ENCODE results near the gene RAMP3. TPM values are rescaled to one million over a fixed set of nuclear protein-coding genes. Genes with fewer than 3 reads are reported as not detected.
"Not testable (repeated sequence)": the region's sequence is repeated elsewhere in the genome, so short reads cannot be mapped to it uniquely, and the experiment has no call there.

Gene RAMP3
- total and polyA plus RNA-seq, 5 experiments from 2014 or later = not detected

GRCh38 chr7:45197461-45197860, 39.9 kb downstream of the RAMP3 start:
- Mint-ChIP-seq H3K27me3 (peaks cover 2 to 18% (median 9%) of the 10 kb centered on the region in 5 donors), H3K4me3 (no peak overlapping the region), H3K27ac (no peak overlapping the region), H3K36me3 (no peaks in the 10 kb centered on the region), H3K9me3 (no peaks in the 10 kb centered on the region), H3K4me1 (peaks cover 0 to 2% (median 0%) of the 10 kb centered on the region in 4 donors)
- no peak for DNase-seq
- ATAC-seq = no peak
- POLR2A ChIA-PET = no interaction called here

GRCh38 chr7:45198986-45199385, 41.4 kb downstream of the RAMP3 start:
- H3K36me3 Mint-ChIP-seq = no peaks in the 10 kb centered on the region
- H3K27me3 Mint-ChIP-seq = peaks cover 0 to 15% (median 9%) of the 10 kb centered on the region in 5 donors
- DNase-seq (no peak), ATAC-seq (no peak)
- peaks cover 0 to 5% (median 2%) of the 10 kb centered on the region in 4 donors for H3K4me1 Mint-ChIP-seq
- H3K9me3 Mint-ChIP-seq = no peaks in the 10 kb centered on the region
- no peak overlapping the region for H3K4me3 Mint-ChIP-seq
- POLR2A ChIA-PET = no interaction called here
- no peak overlapping the region for H3K27ac Mint-ChIP-seq

- H3K9me3 Mint-ChIP-seq = no peaks in the 10 kb centered on the region
- H3K4me3 Mint-ChIP-seq = no peak overlapping the region
- H3K27me3 Mint-ChIP-seq = peaks cover 0 to 15% (median 8%) of the 10 kb centered on the region in 5 donors
- peaks cover 0 to 10% (median 4%) of the 10 kb centered on the region in 4 donors for H3K4me1 Mint-ChIP-seq
- ATAC-seq (no peak), DNase-seq (no peak)
- POLR2A ChIA-PET = no interaction called here
- H3K27ac Mint-ChIP-seq = no peak overlapping the region
- no peaks in the 10 kb centered on the region for H3K36me3 Mint-ChIP-seq
These were observed 41.9 kb downstream of the RAMP3 start for GRCh38 chr7:45199506-45199905.

- H3K9me3 Mint-ChIP-seq = no peaks in the 10 kb centered on the region
- H3K27ac Mint-ChIP-seq = no peak overlapping the region
- POLR2A ChIA-PET = no interaction called here
These were observed 45.0 kb downstream of the RAMP3 start for GRCh38 chr7:45202625-45203024.

GRCh38 chr7:45203036-45203435, 45.4 kb downstream of the RAMP3 start:
- peaks cover 0 to 22% (median 7%) of the 10 kb centered on the region in 4 donors for H3K4me1 Mint-ChIP-seq
- DNase-seq (no peak), ATAC-seq (no peak)
- POLR2A ChIA-PET = no interaction called here
- H3K9me3 Mint-ChIP-seq = no peaks in the 10 kb centered on the region
- no peak overlapping the region for H3K27ac Mint-ChIP-seq
- H3K36me3 Mint-ChIP-seq = no peaks in the 10 kb centered on the region
- peaks cover 1 to 9% (median 3%) of the 10 kb centered on the region in 5 donors for H3K27me3 Mint-ChIP-seq
- H3K4me3 Mint-ChIP-seq = no peak overlapping the region

More at GRCh38 chr7:45202625-45203024, 45.0 kb downstream of the RAMP3 start:
- Mint-ChIP-seq H3K4me3 (no peak overlapping the region), H3K36me3 (no peaks in the 10 kb centered on the region), H3K27me3 (peaks cover 1 to 8% (median 3%) of the 10 kb centered on the region in 5 donors), H3K4me1 (peaks cover 0 to 22% (median 7%) of the 10 kb centered on the region in 4 donors)
- no peak for ATAC-seq
- no peak for DNase-seq

- H3K27me3 Mint-ChIP-seq = peaks cover 1 to 13% (median 5%) of the 10 kb centered on the region in 5 donors
- H3K27ac Mint-ChIP-seq = no peak overlapping the region
- POLR2A ChIA-PET = no interaction called here
- ATAC-seq = no peak
- H3K4me1 Mint-ChIP-seq = peaks cover 0 to 22% (median 7%) of the 10 kb centered on the region in 4 donors
- DNase-seq = no peak
- no peaks in the 10 kb centered on the region for H3K9me3 Mint-ChIP-seq
- no peak overlapping the region for H3K4me3 Mint-ChIP-seq
- H3K36me3 Mint-ChIP-seq = no peaks in the 10 kb centered on the region
These were observed 45.9 kb downstream of the RAMP3 start for GRCh38 chr7:45203459-45203858.

GRCh38 chr7:45203936-45204445, 46.4 kb downstream of the RAMP3 start:
- H3K4me3 Mint-ChIP-seq = no peak overlapping the region
- ATAC-seq = no peak
- POLR2A ChIA-PET = no interaction called here
- H3K36me3 Mint-ChIP-seq = no peaks in the 10 kb centered on the region
- no peak overlapping the region for H3K27ac Mint-ChIP-seq
- peaks cover 0 to 22% (median 7%) of the 10 kb centered on the region in 4 donors for H3K4me1 Mint-ChIP-seq
- no peaks in the 10 kb centered on the region for H3K9me3 Mint-ChIP-seq
- peaks cover 5 to 18% (median 9%) of the 10 kb centered on the region in 5 donors for H3K27me3 Mint-ChIP-seq
- DNase-seq = no peak

- H3K27me3 Mint-ChIP-seq = peaks cover 11 to 36% (median 13%) of the 10 kb centered on the region in 5 donors
- H3K4me3 Mint-ChIP-seq = not testable (repeated sequence)
These were observed 48.7 kb downstream of the RAMP3 start for GRCh38 chr7:45206266-45206665.

GRCh38 chr7:45209909-45210308, 52.3 kb downstream of the RAMP3 start:
- H3K27ac Mint-ChIP-seq, H3K9me3 Mint-ChIP-seq, DNase-seq, POLR2A ChIA-PET, H3K4me1 Mint-ChIP-seq, H3K4me3 Mint-ChIP-seq, ATAC-seq, H3K36me3 Mint-ChIP-seq: not testable (repeated sequence)
- peaks cover 21 to 67% (median 30%) of the 10 kb centered on the region in 5 donors for H3K27me3 Mint-ChIP-seq

More at GRCh38 chr7:45206266-45206665, 48.7 kb downstream of the RAMP3 start:
- peak overlapping the region in 1 of 10 donors; percentile 33 for H3K27ac Mint-ChIP-seq
- H3K9me3 Mint-ChIP-seq, ATAC-seq, DNase-seq, H3K36me3 Mint-ChIP-seq, POLR2A ChIA-PET: not testable (repeated sequence)
- peaks cover 0 to 22% (median 6%) of the 10 kb centered on the region in 4 donors for H3K4me1 Mint-ChIP-seq

GRCh38 chr7:45211066-45211465, 53.5 kb downstream of the RAMP3 start:
- Mint-ChIP-seq H3K9me3 (no peaks in the 10 kb centered on the region), H3K4me1 (peaks cover 0 to 2% (median under 1%) of the 10 kb centered on the region in 4 donors), H3K27me3 (peaks cover 23 to 72% (median 35%) of the 10 kb centered on the region in 5 donors), H3K4me3 (no peak overlapping the region), H3K36me3 (no peaks in the 10 kb centered on the region), H3K27ac (no peak overlapping the region)
- no peak for ATAC-seq
- no peak for DNase-seq
- POLR2A ChIA-PET = no interaction called here

- Mint-ChIP-seq H3K9me3 (no peaks in the 10 kb centered on the region), H3K36me3 (no peaks in the 10 kb centered on the region), H3K4me3 (peak overlapping the region in 1 of 10 donors; percentile 47), H3K4me1 (peaks cover 0 to 2% (median 0%) of the 10 kb centered on the region in 4 donors), H3K27me3 (peaks cover 23 to 71% (median 35%) of the 10 kb centered on the region in 5 donors), H3K27ac (no peak overlapping the region)
- POLR2A ChIA-PET = no interaction called here
- DNase-seq = no peak
- no peak for ATAC-seq
These were observed 54.4 kb downstream of the RAMP3 start for GRCh38 chr7:45211958-45212357.

- H3K27me3 Mint-ChIP-seq = peaks cover 25 to 70% (median 35%) of the 10 kb centered on the region in 5 donors
- no peaks in the 10 kb centered on the region for H3K36me3 Mint-ChIP-seq
- POLR2A ChIA-PET = no interaction called here
- no peak for ATAC-seq
- H3K9me3 Mint-ChIP-seq = no peaks in the 10 kb centered on the region
- H3K4me3 Mint-ChIP-seq = no peak overlapping the region
- H3K27ac Mint-ChIP-seq = no peak overlapping the region
- peaks cover 0 to 2% (median 0%) of the 10 kb centered on the region in 4 donors for H3K4me1 Mint-ChIP-seq
- DNase-seq = no peak
These were observed 55.0 kb downstream of the RAMP3 start for GRCh38 chr7:45212606-45213005.

- DNase-seq = no peak
- no peak for ATAC-seq
- no peaks in the 10 kb centered on the region for H3K9me3 Mint-ChIP-seq
- H3K4me3 Mint-ChIP-seq = no peak overlapping the region
- H3K27ac Mint-ChIP-seq = no peak overlapping the region
- H3K36me3 Mint-ChIP-seq = no peaks in the 10 kb centered on the region
- POLR2A ChIA-PET = no interaction called here
- peaks cover 15 to 69% (median 34%) of the 10 kb centered on the region in 5 donors for H3K27me3 Mint-ChIP-seq
- peaks cover 0 to 2% (median 0%) of the 10 kb centered on the region in 4 donors for H3K4me1 Mint-ChIP-seq
These were observed 58.0 kb downstream of the RAMP3 start for GRCh38 chr7:45215601-45216062.

- no peak for DNase-seq
- Mint-ChIP-seq H3K9me3 (no peaks in the 10 kb centered on the region), H3K4me1 (peaks cover 0 to 2% (median 0%) of the 10 kb centered on the region in 4 donors), H3K36me3 (no peaks in the 10 kb centered on the region), H3K4me3 (no peak overlapping the region), H3K27me3 (peaks cover 15 to 64% (median 33%) of the 10 kb centered on the region in 5 donors), H3K27ac (no peak overlapping the region)
- POLR2A ChIA-PET = no interaction called here
- no peak for ATAC-seq
These were observed 58.6 kb downstream of the RAMP3 start for GRCh38 chr7:45216181-45216580.

Measured in naive thymus-derived CD8-positive, alpha-beta T cell (primary cell).